ENCODE measurements around the gene SMCR8.
"Not testable (repeated sequence)": the region's sequence is repeated elsewhere in the genome, so short reads cannot be mapped to it uniquely, and the experiment has no call there.

SMCR8 gene

DNA sequence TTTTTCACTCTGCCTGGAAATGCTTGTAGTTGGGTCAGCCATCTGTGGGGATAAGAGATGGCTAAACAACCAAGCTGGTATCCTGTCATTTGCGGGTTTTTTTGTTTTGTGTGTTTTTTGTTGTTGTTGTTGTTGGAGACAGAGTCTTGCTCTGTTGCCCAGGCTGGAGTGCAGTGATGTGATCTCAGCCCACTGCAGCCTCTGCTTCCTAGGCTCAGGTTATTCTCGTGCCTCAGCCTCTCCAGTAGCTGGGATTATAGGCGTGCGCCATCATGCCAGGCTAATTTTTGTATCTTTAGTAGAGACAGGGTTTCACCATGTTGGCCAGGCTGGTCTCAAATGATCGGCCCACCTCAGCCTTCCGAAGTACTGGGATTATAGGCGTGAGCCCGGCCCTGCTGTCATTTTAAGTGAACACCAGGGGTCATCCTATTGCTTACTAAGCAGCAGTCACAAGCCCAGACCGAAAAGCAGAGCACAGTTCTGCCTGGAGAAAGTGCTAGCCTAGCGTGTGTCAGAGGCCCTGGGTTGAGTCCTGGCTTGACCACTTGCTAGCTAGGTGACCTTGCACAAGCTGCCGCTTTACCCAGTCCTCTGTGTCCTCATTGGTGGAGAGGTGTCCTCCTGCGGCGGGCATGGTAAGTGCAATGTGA, 4.6 kb downstream of the SMCR8 start:
- DNase-seq = no peak

DNA sequence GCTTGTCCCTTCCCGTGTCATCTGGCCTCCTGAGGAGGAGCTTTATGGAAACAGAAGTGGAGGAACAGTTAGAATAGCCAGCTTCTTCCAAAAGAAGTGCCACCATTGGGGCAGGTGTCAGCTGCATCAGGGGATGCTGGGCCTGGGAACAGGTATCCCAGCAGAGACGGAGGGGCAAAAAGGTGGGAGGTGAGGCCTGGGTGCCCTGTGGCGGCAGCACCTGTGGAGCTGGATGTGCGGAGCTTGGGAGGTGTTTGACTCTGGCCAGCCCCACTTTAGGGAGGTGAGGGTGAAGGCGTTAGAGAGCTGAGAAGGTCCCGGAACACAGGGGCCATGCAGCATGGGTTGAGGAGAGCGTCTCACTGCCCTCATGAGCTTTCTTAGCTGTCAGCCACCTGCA, 5.2 kb downstream of the SMCR8 start:
- no peak for DNase-seq

DNA sequence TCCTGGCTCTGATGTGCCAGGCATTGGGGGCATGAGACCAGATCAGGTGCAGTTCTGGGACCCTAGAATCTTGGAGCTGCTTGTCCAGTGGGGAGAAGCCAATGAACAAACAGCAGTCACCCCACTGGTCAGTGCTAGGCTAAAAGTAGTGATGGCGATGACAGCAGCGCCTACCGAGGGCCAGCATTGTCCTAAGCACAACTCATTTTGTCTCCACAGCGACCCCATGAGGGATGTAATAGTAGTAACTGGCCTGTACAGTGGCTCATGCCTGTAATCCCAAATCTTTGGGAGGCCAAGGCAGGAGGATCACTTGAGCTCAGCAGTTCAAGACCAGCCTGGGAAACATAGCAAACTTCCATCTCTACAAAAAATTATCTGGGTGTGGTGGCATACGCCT, 6.2 kb downstream of the SMCR8 start:
- DNase-seq = no peak

DNA sequence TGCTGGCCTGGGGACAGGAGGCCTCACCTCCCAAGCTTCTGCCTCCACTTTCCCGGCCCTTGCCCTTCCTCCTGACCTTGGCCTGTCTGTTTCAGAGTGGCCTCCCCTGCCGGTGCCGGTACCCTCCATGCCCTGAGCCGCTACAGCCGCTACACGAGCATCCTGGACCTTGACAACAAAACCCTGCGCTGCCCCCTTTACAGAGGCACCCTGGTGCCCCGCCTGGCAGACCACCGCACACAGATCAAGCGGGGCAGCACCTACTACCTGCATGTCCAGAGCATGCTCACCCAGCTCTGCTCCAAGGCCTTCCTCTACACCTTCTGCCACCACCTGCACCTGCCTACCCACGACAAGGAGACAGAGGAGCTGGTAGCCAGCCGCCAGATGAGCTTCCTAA, 7.4 kb downstream of the SMCR8 start:
- no peak for DNase-seq

DNA sequence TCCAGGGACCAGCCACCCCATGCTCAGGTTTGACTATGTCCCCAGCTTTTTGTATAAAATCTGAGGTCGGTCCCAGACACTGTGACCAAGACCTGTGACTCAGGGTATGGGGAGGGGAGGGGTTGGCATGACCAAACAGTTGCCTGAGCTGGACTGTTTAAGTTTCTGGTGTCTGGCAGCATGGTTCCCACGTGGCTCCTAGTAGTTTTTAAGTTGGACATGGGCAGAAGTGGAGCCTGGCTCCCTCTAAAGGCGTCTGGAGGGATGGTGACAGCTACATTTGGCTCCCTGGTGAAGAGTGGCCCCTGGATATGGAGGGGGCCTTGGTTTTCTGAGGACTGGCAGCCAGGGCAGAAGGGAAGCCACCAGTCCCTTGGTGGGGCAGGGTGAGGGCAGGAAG, 7.9 kb downstream of the SMCR8 start:
- no peak for DNase-seq

DNA sequence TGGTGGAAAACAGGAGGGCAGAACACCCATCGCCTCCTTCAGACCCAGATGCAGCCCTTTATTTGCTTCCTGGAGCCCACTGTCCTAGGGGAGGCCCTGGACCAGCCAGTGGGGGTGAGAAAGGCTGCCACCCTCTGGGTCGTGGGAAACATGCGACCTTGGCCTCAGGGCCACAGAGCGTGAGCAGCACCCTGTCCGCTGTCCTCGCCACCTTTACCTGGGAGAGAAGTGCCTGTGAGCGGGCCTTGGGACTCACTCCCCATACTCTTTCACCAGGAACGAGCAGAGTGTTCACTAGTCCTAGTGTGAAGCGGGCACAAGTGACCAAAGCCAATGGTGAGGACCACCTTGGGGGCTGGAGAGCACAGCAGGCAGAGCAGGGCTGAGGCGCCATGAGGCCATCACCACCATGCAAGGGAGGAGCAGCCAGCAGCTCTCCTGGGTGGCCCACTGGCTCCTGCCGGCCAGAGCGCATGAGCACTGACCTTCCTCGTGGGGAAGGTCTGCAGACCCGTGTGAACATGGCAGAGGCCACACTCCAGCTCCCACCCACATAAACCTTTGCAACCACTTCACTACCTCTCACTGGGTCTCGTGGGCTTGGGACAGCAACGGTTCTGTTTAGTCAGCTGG, 8.5 kb downstream of the SMCR8 start:
- DNase-seq = no peak

DNA sequence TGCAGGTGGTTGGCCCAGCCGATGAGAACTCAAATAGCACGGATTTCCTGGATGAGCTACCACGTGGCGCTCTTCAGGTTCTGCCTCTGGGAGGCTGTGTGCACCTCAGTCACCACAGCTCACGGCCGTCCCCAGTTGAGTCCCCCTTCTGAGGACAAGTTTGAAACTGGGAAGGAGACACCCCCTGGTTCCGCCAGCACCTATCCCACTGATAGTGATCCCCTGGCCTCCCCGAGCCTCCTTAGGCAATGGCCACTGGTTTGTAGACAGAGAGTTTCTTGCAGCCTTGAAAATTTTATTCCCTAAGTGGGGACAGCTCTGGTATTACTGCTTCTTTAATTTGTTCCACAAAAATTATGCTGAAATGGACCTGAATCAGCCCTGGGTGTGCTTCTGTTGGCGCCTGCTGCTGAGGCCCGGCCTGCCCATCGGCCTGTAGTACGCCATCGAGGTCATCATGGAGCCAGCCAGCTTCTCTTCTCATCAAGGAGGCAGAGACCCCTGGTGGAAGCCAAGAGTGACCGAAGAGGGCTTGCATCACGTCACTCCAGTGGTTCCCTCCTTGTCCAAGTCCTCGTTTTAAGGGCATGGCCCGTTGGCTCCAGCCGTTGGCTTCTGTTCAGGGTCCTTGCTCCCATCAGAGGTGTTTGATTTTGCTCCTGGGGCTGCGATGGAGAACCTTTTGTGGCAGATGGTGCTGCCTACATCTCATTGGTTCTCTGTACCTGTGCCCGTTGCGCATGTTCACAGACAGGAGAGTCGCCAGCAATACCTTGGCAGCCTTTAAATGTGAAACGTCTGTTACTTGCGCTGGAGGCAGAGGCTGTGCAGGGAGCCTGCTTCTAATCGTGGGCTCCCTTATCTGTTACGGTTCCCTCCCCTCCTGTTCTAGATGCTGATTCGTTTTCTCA, 9.3 kb downstream of the SMCR8 start:
- no peak for DNase-seq

DNA sequence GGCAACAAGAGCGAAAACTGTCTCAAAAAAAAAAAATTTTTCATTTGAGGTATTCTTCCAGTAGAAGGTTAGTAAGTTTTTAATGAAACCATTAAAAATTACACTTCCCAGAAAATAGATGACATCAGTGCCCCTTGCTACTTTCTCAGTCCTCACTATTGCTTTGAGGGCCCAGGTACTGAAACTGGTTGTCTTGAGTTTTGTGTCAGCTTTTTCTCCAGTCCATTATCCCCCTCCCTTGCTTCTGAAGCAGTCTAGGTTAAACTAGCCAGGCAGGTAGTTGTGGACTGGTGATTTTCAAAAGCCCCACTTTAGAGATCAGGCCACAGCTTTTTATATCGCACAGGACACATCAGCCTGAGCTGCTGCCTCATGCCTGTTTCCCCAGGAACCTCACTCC, 10.9 kb downstream of the SMCR8 start:
- no peak for DNase-seq

DNA sequence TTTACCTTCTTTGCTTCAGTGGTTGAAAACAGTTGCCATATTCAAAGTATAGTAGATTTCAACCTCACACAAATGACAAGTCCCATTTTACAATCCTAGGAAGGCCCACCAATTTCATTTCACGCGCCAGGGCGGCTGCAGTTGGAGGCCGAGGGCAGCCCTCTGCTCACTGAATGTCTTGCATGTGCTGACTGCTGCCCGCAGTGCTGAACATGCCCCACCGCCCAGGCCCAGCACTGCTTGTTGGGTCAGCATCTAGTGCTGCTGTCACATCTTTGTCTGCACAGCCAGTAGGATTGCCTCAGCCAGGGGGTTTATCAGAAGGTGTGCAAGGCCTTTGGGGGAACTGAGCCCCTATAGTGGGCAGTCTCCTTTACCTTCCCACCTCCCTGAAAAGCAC, 11.5 kb downstream of the SMCR8 start:
- DNase-seq = no peak

DNA sequence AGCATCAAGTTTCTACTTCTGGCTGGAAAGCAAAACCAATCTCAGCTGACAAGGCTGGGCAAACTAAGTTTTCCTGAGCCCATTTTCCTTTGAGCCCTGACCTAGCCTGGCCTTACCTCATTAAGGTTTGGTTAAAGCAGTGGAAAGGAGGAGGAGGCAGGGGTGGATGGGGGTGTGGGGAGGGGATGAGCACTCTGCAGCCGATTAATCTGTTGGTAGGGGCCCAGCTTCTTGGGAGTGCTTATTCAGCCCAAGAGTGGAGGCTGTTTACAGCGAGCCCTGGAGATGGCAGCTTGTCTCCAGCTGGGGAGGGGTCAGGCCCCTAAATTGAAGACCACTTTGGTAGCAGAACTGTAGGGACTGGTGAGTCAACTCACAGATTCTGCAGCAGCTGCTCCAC, 12.0 kb downstream of the SMCR8 start:
- no peak for DNase-seq

DNA sequence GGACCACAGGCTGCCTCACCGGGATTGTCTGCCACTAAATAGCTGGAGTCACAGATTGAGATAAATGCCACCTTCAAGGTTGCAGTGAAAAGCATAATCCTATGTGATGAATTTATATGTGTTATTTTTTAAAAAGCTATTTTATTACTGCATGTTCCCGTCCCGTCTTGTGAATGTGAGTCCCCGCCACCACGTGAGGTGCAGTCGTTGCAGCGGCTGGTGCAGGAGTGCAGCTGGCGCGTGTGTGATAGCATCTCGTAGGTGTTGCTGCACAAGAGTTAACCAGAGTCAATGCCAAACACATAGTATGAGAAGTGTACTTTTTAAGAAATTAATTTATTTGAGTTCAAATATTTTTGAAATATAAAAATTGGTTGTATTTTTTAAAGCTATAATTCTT, 12.5 kb downstream of the SMCR8 start:
- no peak for DNase-seq

DNA sequence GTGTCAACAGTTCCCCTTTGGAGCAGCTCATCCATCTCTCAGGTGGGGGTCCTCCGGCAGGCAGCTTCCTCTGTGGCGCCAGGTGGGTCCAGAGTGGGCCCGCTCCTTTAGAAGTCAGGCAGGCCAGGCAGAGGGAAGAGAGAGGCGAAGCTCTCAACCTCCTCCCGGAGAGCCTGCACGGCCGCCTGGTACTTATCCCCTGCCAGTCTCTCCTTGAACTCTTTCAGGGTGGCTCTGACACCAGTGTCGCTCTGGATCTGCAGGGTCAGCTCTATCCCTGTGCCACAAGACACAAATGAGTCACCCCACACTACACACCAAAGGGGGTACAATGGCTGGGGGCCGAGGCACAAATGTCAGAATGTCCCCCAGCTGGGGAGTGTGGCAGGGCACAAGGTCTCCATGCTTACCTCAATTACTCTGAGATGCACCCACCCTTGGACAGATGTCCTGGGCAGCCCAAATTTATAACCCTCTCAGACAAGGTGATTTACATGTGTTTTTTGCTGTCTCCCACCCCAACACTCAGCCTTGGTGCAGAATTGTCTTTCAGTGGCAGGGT, 13.6 kb downstream of the SMCR8 start:
- DNase-seq = no peak

DNA sequence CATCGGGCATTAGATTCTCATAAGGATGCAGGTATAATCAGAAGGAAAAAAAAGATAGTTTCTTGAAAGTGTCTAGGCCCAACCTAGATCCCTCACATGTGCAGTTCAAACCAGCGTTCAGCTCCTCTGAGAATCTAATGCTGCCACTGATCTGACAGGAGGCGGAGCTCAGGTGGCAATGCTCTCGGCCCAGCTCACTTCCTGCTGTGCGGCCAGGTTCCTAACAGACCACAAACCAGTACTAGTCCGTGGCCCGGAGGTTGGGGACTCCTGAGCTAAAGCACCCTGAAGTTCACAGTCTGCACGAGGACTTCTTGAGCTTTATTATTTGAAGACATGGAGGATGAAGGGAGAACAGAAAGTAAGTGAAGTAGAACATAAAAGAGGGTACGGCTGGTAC, 16.8 kb downstream of the SMCR8 start:
- DNase-seq = no peak

DNA sequence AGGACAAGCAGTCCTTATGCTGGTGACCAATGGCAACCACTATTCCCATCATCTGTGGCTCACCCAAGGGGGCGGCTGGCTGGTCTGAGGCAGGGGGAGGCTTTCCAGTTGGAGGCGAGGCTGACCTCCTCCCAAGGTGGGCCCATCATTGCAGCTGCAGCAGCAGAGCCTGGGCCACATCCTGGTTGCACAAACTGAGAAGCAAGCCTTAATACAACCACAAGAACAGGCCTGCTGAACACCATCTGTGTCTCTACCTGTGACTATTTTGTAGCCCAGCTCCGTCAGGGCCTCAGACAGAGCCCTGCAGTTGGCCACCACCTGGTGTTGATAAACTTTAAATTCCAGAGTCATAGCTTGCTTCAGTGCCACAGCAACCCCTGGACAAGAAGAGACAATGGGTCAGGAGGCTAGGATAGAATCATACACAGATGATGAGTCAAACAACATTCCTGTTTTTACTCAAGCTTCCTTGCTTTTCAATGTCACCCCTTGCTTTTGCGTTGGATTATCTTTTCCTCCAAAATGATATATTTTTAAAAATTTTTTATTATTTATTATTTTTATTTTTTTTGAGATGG, 17.9 kb downstream of the SMCR8 start:
- no peak for DNase-seq

DNA sequence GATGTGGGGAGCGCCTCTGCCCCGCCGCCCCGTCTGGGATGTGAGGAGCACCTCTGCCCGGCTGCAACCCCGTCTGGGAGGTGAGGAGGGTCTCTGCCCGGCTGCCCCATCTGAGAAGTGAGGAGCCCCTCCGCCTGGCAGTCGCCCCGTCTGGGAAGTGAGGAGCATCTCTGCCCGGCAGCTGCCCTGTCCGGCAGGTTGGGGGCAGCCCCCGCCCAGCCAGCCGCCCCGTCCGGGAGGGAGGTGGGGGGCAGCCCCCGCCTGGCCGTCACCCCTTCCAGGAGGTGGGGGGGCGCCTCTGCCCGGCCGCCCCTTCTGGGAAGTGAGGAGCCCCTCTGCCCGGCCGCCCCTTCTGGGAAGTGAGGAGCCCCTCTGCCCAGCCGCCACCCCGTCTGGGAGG, 23.1 kb downstream of the SMCR8 start:
- not testable (repeated sequence) for DNase-seq

DNA sequence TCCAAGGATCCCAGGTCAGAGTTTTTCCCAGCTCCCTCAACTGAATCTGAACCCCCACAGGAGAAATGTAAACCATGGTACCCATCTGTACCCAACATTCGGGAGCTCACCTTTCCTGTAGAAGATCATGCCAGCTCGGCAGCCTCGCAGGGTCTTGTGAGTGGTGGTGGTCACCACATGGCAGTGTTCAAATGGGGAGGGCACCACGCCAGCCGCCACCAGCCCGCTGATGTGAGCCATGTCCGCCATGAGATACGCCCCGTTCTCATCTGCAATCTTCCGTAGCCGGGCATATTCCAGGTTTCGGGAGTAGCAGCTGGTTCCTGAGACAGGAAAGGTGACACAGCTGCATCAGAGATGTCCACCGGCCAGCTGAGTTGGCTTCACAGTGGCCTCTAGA, 24.8 kb downstream of the SMCR8 start:
- no peak for DNase-seq

DNA sequence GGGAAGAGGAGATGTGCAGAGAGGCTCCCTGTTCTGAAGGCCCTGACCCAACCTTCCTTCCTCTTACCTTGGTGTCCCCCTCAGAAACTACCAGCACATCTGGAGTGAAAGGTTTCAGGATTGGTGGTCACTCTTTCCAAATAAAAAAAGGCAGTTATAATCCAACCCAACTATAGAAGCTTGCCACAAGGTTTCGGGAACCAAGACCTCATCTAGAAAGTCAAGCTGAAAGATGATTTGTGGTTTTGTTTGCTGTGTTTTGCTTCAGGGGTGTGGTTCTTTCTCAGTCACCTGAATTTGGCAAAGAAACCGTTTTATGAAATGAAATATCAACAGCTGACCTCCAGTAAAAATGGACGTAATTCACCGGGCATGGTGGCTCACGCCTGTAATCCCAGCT, 28.9 kb downstream of the SMCR8 start:
- DNase-seq = no peak

DNA sequence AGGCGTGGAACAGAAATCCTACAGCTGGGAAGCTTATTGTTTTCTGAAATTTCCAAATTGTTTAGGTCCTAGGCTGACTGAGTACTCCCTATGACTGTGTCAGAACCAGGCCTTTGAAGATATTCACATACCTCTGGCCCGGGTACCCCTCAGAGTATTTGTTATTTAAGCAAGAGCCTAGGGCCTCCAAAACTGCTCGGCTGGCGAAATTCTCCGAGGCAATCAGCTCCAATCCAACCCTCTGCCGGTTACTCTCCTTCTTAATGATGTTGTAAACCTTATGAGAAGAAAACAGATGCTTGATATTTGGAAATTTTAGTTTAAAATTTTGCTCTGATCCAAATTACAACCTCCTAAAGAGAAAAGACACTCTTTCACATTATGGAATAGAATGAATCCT, 38.4 kb downstream of the SMCR8 start:
- DNase-seq = no peak

DNA sequence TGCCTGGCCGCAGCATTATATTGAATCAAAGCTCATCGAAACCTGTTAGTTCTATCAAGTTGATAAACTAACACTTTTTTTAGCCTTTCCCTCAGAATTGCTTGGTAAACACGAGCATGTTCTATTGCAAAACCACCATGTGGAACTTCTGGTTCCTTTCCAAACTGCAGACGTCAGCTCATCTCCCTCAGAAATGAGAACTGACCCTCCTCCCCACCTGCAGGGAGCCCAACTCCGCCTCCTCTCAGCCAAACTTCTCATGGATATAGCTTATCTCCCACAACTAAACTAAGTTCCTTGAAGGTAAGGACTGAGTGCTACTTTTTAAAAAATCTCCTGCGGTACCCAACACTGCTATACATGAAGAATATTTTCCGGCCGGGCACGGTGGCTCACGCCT, 41.5 kb downstream of the SMCR8 start:
- no peak for DNase-seq

DNA sequence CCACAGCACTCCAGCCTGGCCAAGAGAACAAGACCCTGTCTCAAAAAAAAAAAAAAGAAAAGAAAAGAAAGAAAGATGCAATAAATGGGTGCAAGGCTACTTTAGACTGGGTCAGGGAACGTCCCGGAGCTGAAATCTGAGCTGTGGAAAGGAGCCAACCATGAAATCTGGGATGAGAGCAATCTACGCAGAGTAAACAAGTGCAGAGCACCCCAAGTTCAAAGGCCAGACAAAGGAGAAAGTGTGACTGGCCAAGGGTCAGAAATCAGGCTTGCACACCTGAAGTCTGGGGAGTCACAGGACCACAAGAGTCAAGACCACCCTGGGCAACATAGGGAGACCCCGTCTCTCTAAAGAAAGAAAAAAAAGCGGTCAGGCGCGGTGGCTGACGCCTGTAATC, 45.4 kb downstream of the SMCR8 start:
- no peak for DNase-seq

DNA sequence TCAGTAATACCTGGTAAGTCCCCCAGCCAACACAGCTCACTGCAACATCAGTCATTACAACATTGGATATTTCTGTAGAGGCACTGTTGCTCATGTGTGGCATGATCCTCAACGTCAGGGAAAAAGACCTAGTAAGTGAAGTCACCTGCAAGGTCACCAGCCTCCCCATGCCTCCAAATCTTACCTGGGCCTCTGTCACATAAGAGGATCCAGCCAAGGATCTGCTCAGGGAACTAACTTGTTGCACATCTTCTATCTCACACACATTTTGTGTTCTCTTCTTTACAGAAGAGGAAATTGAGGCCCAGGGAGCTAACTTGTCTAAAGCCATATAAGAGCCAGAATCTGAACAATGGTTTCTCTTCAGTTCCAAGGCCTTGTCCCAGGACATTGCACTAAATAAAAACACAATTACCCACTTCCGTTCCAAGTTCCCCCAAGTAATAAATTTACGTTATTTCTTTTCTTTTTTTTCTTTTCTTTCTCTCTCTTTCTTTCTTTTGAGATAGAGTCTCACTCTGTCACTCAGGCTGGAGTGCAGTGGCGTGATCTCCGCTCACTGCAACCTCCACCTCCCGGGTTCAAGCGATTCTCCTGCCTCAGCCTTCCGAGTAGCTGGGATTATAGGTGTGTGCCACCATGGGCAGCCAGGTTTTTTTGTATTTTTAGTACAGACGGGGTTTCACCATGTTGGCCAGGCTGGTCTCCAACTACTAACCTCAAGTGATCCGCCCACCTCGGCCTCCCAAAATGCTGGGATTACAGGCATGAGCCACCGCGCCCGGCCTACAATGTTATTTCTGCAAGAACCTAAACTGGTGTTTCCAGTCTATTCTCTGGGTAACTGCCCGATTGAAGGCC, 47.0 kb downstream of the SMCR8 start:
- no peak for DNase-seq

DNA sequence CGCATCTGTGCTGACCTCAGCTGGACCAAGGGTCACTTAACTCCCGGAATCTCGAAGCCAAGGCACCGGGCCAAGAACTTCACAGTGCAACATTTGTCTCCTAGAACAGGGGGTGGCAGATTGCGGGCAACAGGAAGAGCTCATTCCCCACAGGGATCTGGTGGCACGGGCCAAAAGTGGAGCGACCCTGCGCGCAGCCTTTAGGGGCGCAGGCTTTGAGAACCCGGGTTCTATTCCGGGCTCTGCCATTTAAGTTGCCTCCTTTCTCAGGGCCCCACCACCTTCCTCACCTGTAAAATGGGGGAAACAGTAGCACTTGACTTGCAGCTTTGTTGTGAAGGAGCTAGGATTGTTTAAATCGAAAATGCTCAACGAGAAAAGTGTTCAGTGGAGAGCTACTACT, 47.6 kb downstream of the SMCR8 start:
- DNase-seq = no peak

Data from activated CD4-positive, alpha-beta T cell treated with anti-CD3 and anti-CD28 coated beads for 1 hour (primary cell).